ENCODE results near the gene RELL2.
"Not testable (repeated sequence)": the region's sequence is repeated elsewhere in the genome, so short reads cannot be mapped to it uniquely, and the experiment has no call there.

The RELL2 gene

GRCh38 chr5:141636413-141637122 lies at the start of gene RELL2, which contains the start of gene HDAC3:
Gene RELL2, plus strand, starts transcription at chr5:141636997. Its CDS starts 1,229 bp downstream, at chr5:141638226.
Gene HDAC3, minus strand, starts transcription at chr5:141636849. Its CDS starts 59 bp downstream, at chr5:141636790.
- in situ Hi-C loops (cut with HindIII; ENCODE audit: low sequenced_read_pairs): no loop called here

GRCh38 chr5:141590127-141590526 lies 46.7 kb upstream of the RELL2 start:
- in situ Hi-C loops (cut with HindIII; ENCODE audit: low sequenced_read_pairs): no loop called here

- in situ Hi-C loops (cut with HindIII; ENCODE audit: low sequenced_read_pairs): no loop called here
These were observed 39.9 kb upstream of the RELL2 start for GRCh38 chr5:141596867-141597266.

GRCh38 chr5:141597394-141597793 lies 39.4 kb upstream of the RELL2 start:
- in situ Hi-C loops (cut with HindIII; ENCODE audit: low sequenced_read_pairs): no loop called here

GRCh38 chr5:141597814-141598213 lies 39.0 kb upstream of the RELL2 start:
- in situ Hi-C loops (cut with HindIII; ENCODE audit: low sequenced_read_pairs): no loop called here

- in situ Hi-C loops (cut with HindIII; ENCODE audit: low sequenced_read_pairs): no loop called here
These were observed 38.1 kb upstream of the RELL2 start for GRCh38 chr5:141598391-141599345.

GRCh38 chr5:141602606-141603005 lies 34.2 kb upstream of the RELL2 start:
- in situ Hi-C loops (cut with HindIII; ENCODE audit: low sequenced_read_pairs): no loop called here

GRCh38 chr5:141603923-141604717 lies 32.7 kb upstream of the RELL2 start:
- in situ Hi-C loops (cut with HindIII; ENCODE audit: low sequenced_read_pairs): no loop called here

- in situ Hi-C loops (cut with HindIII; ENCODE audit: low sequenced_read_pairs): no loop called here
These were observed 31.1 kb upstream of the RELL2 start for GRCh38 chr5:141605523-141606277.

- in situ Hi-C loops (cut with HindIII; ENCODE audit: low sequenced_read_pairs): no loop called here
These were observed 28.8 kb upstream of the RELL2 start for GRCh38 chr5:141608046-141608445.

GRCh38 chr5:141608557-141608956 lies 28.2 kb upstream of the RELL2 start:
- in situ Hi-C loops (cut with HindIII; ENCODE audit: low sequenced_read_pairs): no loop called here

- in situ Hi-C loops (cut with HindIII; ENCODE audit: low sequenced_read_pairs): no loop called here
These were observed 27.8 kb upstream of the RELL2 start for GRCh38 chr5:141609044-141609443.

- in situ Hi-C loops (cut with HindIII; ENCODE audit: low sequenced_read_pairs): not testable (repeated sequence)
These were observed 26.9 kb upstream of the RELL2 start for GRCh38 chr5:141609921-141610320.

- in situ Hi-C loops (cut with HindIII; ENCODE audit: low sequenced_read_pairs): no loop called here
These were observed 25.5 kb upstream of the RELL2 start for GRCh38 chr5:141611289-141611688.

GRCh38 chr5:141613344-141613743 lies 23.5 kb upstream of the RELL2 start:
- in situ Hi-C loops (cut with HindIII; ENCODE audit: low sequenced_read_pairs): no loop called here

- in situ Hi-C loops (cut with HindIII; ENCODE audit: low sequenced_read_pairs): loop anchor here (5.0 kb wide), 1 partner anchor 36 kb away; the partner anchor contains the start of gene FCHSD1
These were observed 20.6 kb upstream of the RELL2 start for GRCh38 chr5:141615991-141616720.

- in situ Hi-C loops (cut with HindIII; ENCODE audit: low sequenced_read_pairs): loop anchor here (5.0 kb wide), 1 partner anchor 35 kb away; the partner anchor contains the start of gene FCHSD1
These were observed 19.7 kb upstream of the RELL2 start for GRCh38 chr5:141617128-141617527.

GRCh38 chr5:141617682-141618029 lies 19.1 kb upstream of the RELL2 start:
- in situ Hi-C loops (cut with HindIII; ENCODE audit: low sequenced_read_pairs): loop anchor here (5.0 kb wide), 1 partner anchor 35 kb away; the partner anchor contains the start of gene FCHSD1

All from endothelial cell of hepatic sinusoid (primary cell).